Stimulated activated naive CD8-positive, alpha-beta T cell treated with anti-CD3 and anti-CD28 coated beads, Interleukin-15, Interleukin-2, amounts not matched to agents 100 ng/mL and 50 ng/mL, for 24 hours (primary cell): Measurements from ENCODE around the gene ZBTB20.

Experiments used
- H3K27ac Mint-ChIP-seq: one replicate; pipeline ENCODE4 v1.8.0; 2021; ENCODE audit warnings: mild to moderate bottlenecking, mixed read lengths
- H3K27me3 Mint-ChIP-seq: one replicate; pipeline ENCODE4 v1.8.0; 2021; ENCODE audit warnings: mixed read lengths
- H3K36me3 Mint-ChIP-seq: one replicate; pipeline ENCODE4 v1.8.0; 2021; ENCODE audit warnings: low read depth, mixed read lengths
- H3K4me1 Mint-ChIP-seq: one replicate; pipeline ENCODE4 v1.8.0; 2021; ENCODE audit warnings: low read depth, mixed read lengths
- H3K4me3 Mint-ChIP-seq: one replicate; pipeline ENCODE4 v1.8.0; 2021; ENCODE audit warnings: mild to moderate bottlenecking, mixed read lengths
- H3K9me3 Mint-ChIP-seq: one replicate; pipeline ENCODE4 v1.8.0; 2021; ENCODE audit warnings: mixed read lengths

Gene ZBTB20

GRCh38 chr3:114671741-114672510 is 475.2 kb downstream of the ZBTB20 start:
- Mint-ChIP-seq H3K4me3 (no peak overlapping the region), H3K27ac (no peak overlapping the region), H3K36me3 (peaks cover 4% of the 10 kb centered on the region), H3K9me3 (no peaks in the 10 kb centered on the region), H3K27me3 (no peaks in the 10 kb centered on the region), H3K4me1 (peaks cover 14% of the 10 kb centered on the region)

- H3K4me1 Mint-ChIP-seq, result peaks cover 10% of the 10 kb centered on the region
- H3K9me3 Mint-ChIP-seq, result peaks cover 4% of the 10 kb centered on the region
- H3K4me3 Mint-ChIP-seq, result no peak overlapping the region
- H3K36me3 Mint-ChIP-seq, result peaks cover 14% of the 10 kb centered on the region
- H3K27ac Mint-ChIP-seq, result no peak overlapping the region
- no peaks in the 10 kb centered on the region for H3K27me3 Mint-ChIP-seq
These were observed 477.5 kb downstream of the ZBTB20 start for GRCh38 chr3:114669614-114670013.

DNA sequence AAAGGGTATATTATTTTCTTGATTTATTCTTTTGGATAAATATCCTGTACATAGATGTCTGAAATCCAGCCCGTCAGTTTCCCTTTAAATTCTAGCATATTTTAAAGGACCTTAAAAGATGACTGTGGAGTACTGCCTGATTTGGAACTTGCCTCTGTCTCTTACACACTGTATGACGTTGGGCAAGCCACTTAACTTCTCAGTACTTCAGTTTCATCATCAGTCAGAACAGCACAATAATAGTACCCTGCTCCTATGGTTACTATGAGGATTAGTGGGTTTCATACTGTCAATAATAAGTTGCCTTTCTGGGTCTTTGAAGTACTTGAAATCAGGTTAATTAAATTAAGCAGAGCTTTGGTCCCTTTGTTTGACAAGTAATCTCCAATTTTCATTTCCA is 479.0 kb downstream of the ZBTB20 start:
- H3K4me1 Mint-ChIP-seq, result peaks cover 4% of the 10 kb centered on the region
- H3K27ac Mint-ChIP-seq, result no peak overlapping the region
- no peak overlapping the region for H3K4me3 Mint-ChIP-seq
- peaks cover 9% of the 10 kb centered on the region for H3K9me3 Mint-ChIP-seq
- no peaks in the 10 kb centered on the region for H3K27me3 Mint-ChIP-seq
- peaks cover 17% of the 10 kb centered on the region for H3K36me3 Mint-ChIP-seq

- H3K9me3 Mint-ChIP-seq, result peaks cover 9% of the 10 kb centered on the region
- H3K27ac Mint-ChIP-seq, result no peak overlapping the region
- H3K27me3 Mint-ChIP-seq, result no peaks in the 10 kb centered on the region
- peaks cover 3% of the 10 kb centered on the region for H3K4me1 Mint-ChIP-seq
- H3K36me3 Mint-ChIP-seq, result peaks cover 17% of the 10 kb centered on the region
- H3K4me3 Mint-ChIP-seq, result no peak overlapping the region
These were observed 480.5 kb downstream of the ZBTB20 start for GRCh38 chr3:114666623-114667022.

- Mint-ChIP-seq H3K36me3 (peaks cover 25% of the 10 kb centered on the region), H3K9me3 (peaks cover 9% of the 10 kb centered on the region), H3K4me1 (no peaks in the 10 kb centered on the region), H3K4me3 (no peak overlapping the region), H3K27ac (no peak overlapping the region), H3K27me3 (no peaks in the 10 kb centered on the region)
These were observed 483.1 kb downstream of the ZBTB20 start for GRCh38 chr3:114664006-114664405.

GRCh38 chr3:114660808-114661207 is 486.3 kb downstream of the ZBTB20 start:
- Mint-ChIP-seq H3K36me3 (peaks cover 21% of the 10 kb centered on the region), H3K27me3 (no peaks in the 10 kb centered on the region), H3K27ac (no peak overlapping the region), H3K4me3 (no peak overlapping the region), H3K4me1 (no peaks in the 10 kb centered on the region), H3K9me3 (peaks cover 6% of the 10 kb centered on the region)

DNA sequence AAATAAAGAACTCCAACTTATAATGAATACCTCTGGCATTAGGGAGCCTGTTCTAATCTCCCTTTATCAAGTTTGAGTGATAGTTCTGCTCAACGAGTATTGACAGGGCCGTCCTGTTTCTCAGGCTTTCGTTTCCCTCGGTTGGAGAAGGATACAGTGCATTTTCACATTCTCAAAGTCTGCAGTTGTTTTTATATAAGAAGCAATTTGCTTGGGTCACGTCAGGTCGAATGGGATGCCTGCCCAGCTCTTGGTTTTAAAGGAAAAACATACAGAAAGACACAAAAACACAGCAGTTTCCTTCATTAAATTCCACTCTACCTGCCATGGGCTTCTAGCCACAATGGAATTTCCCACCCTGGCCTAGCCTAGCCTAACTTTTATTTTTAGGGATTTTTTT is 487.0 kb downstream of the ZBTB20 start:
- Mint-ChIP-seq H3K36me3 (peaks cover 16% of the 10 kb centered on the region), H3K27me3 (no peaks in the 10 kb centered on the region), H3K9me3 (peaks cover 4% of the 10 kb centered on the region), H3K4me3 (no peak overlapping the region), H3K27ac (no peak overlapping the region), H3K4me1 (no peaks in the 10 kb centered on the region)

DNA sequence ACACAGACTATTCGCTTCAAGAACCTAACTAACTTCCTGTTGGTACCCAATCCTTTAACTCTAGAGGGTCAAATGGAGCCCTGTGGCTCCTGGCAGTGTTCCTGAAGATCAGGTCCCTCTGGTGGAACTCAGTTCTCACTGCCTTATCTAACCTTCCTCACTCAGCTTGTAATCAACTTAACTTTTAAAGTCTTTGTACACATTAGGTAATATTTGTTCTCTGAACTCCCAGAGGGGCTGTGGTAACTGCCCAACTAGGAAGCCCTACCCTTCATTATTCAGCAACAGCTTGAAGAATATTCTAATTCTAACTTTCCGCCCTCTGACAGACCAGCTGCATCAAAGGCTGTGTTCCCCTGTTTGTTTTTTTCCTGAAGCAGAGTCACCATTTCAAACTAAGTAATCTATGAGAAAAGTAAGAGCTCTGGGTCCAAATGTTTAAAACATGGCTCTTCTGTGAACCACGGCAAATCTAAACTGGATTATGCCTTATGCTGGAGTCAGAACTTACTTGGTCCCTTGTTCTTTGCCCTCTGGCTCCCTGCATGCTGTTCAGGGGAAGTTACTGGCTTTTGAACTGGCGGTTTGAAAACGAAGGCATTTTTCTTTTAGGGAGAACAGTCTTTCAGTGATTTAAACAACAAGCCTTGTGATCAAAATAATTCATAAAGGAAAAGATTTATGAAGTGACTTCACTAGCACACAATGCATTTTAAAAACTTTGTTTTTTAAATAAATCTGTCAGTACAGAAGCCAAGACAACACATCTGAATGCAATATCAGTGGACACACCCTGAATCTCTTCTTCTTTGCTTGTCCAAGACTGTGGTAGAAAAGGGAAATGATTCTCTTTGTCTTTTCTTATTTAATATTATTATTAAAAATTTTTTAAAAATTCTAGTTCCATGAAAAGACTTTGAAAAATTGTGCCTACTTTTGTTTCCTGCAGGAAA is 487.7 kb downstream of the ZBTB20 start:
- no peak overlapping the region for H3K27ac Mint-ChIP-seq
- H3K4me3 Mint-ChIP-seq, result no peak overlapping the region
- H3K9me3 Mint-ChIP-seq, result peaks cover 4% of the 10 kb centered on the region
- H3K36me3 Mint-ChIP-seq, result peaks cover 9% of the 10 kb centered on the region
- H3K27me3 Mint-ChIP-seq, result no peaks in the 10 kb centered on the region
- no peaks in the 10 kb centered on the region for H3K4me1 Mint-ChIP-seq

- peaks cover 25% of the 10 kb centered on the region for H3K4me1 Mint-ChIP-seq
These were observed 495.5 kb downstream of the ZBTB20 start for GRCh38 chr3:114651555-114651954.

DNA sequence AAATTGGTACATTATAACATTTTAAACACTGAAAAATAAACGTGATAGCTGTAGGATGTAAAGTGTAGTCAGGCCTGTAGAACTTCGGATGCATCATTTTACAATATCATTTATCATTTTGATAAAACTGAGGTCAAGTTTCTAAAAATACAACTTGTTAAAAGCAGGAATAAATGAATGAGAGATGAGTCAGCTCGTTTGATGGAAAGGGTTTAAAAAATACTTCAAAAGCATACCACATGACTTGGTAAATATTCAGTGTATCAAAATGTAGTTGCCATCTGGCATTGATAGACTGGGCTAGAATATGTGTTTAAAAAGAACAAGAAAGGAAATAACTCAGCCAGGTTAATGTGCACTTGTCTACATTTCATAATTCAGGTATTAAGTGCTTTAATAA is 496.3 kb downstream of the ZBTB20 start:
- Mint-ChIP-seq H3K36me3 (no peaks in the 10 kb centered on the region), H3K27me3 (no peaks in the 10 kb centered on the region), H3K4me1 (peaks cover 25% of the 10 kb centered on the region), H3K9me3 (peaks cover 4% of the 10 kb centered on the region), H3K27ac (peak overlapping the region; percentile 21), H3K4me3 (no peak overlapping the region)

More at GRCh38 chr3:114651555-114651954, 495.5 kb downstream of the ZBTB20 start:
- no peaks in the 10 kb centered on the region for H3K36me3 Mint-ChIP-seq
- peaks cover 4% of the 10 kb centered on the region for H3K9me3 Mint-ChIP-seq
- no peak overlapping the region for H3K27ac Mint-ChIP-seq
- no peak overlapping the region for H3K4me3 Mint-ChIP-seq
- H3K27me3 Mint-ChIP-seq, result no peaks in the 10 kb centered on the region

- Mint-ChIP-seq H3K36me3 (no peaks in the 10 kb centered on the region), H3K27ac (peak overlapping the region; percentile 4), H3K4me3 (no peak overlapping the region), H3K27me3 (no peaks in the 10 kb centered on the region), H3K9me3 (peaks cover 4% of the 10 kb centered on the region), H3K4me1 (peaks cover 25% of the 10 kb centered on the region)
These were observed 497.8 kb downstream of the ZBTB20 start for GRCh38 chr3:114649331-114649730.

DNA sequence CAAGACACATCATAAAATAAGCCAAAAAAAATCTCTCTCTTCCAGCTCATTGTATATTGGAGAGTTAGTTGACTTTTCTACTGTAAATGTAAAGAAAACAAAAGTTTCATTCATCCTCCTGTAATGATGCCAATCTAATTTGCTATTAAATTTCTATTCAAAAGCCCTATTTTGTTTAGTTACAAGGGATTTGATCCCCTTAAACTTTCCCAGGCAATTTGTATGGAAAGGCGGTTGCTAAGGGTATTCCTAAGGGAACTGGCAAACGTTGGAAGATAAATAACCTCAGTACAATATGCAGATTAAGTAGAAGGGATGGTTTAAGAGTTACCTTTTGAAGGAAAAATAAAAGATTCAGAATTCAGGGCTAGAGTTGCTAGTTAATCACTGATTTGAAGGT is 500.6 kb downstream of the ZBTB20 start:
- no peak overlapping the region for H3K27ac Mint-ChIP-seq
- no peak overlapping the region for H3K4me3 Mint-ChIP-seq
- no peaks in the 10 kb centered on the region for H3K9me3 Mint-ChIP-seq
- no peaks in the 10 kb centered on the region for H3K36me3 Mint-ChIP-seq
- H3K4me1 Mint-ChIP-seq, result peaks cover 22% of the 10 kb centered on the region
- no peaks in the 10 kb centered on the region for H3K27me3 Mint-ChIP-seq

DNA sequence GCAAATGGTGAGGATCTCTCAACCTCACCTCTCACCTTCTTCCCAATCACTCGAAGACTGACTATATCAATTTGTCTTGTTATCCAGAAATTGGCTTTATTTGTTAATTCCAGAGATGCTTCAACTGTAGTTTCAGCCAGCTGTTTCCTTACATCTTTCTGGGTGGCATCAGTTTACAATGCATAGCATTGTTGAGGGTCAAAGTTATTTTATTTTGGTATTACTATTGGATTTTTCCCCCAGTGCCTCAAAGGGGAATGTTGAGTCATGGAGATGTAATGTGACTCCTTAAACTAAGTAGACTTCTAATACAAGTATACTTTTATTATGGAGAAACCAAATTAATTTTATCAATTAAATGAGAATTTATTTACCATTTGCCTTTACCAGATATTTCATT is 501.7 kb downstream of the ZBTB20 start:
- Mint-ChIP-seq H3K4me3 (no peak overlapping the region), H3K27me3 (no peaks in the 10 kb centered on the region), H3K27ac (no peak overlapping the region), H3K36me3 (no peaks in the 10 kb centered on the region), H3K9me3 (no peaks in the 10 kb centered on the region), H3K4me1 (peaks cover 13% of the 10 kb centered on the region)

DNA sequence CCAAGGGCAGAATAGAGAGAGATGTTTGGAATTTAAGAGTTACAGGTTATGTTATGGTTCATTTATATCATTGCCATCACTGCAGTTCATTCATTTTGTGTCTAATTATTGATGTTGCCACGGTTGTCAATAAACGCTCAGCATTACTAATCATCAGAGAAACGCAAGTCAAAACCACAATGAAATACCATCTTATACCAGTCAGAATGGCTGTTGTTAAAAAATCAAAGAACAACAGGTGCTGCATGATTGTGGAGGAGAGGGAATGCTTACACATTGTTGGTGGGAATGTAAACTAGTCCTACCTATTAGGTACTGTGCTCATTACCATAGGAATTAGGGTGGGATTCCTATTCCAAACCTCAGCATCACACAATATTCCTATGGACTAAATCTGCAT is 502.7 kb downstream of the ZBTB20 start:
- Mint-ChIP-seq H3K36me3 (no peaks in the 10 kb centered on the region), H3K27me3 (no peaks in the 10 kb centered on the region), H3K27ac (no peak overlapping the region), H3K4me1 (peaks cover 5% of the 10 kb centered on the region), H3K4me3 (no peak overlapping the region), H3K9me3 (no peaks in the 10 kb centered on the region)
